Measurements from ENCODE around the gene MGAT3.

Gene MGAT3

DNA sequence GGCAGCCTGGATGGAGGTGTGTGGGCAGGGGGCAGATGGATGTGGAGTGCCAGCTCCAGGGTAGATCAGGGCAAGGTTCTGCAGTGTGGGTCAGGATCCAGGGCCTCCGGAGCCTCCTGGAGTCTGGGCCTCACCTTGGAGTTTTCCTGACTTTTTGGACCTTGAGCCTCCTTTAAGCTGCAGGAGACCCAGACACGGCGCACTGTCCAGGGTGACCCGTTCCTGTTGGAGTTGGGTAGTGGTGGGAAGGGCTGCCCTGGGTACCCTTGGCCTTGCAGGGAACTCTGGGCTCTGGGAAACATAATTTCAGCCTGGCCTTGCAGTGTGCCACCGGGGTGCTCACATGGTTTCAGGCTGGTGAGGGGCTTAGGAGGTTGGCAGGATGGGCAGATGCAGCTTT lies 17.0 kb downstream of the MGAT3 start:
- no peak for DNase-seq

DNA sequence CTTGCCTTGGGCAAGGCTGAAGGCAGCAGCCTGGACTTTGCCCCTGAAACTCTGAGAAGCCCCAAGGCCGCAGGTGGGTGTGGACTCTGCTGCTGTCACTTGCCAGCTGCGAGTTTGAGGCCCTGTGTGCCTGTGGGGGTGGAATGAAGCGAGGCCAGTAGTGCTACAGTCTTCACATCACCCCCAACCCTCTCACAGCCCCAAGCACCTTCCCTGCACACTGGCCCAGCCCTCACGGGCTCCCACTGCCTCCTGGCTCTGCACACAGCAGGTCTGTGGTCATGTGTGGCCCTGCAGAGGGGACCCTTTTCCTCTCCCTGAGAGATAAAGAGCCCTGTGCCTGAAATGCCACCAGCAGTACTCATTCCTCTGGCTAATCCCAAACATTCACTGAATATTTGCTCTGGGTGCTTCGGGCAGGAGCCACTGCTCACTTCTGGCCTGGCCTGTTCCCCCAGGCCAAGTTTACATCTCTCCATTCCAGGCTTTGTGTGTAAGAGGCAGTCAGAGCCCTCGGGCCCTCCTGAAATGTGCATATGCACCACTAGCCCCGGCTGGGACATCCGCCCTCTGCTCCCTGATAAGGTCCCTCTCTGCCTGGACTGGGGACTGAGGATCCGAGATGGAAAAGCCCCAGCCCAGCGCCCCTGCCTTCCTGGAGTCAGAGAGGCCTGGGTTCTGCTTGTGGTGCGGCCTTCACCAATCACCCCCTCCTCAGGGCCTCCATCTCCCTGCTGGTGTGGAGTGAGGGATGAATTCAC lies 17.7 kb downstream of the MGAT3 start:
- peak; percentile 66 for DNase-seq

DNA sequence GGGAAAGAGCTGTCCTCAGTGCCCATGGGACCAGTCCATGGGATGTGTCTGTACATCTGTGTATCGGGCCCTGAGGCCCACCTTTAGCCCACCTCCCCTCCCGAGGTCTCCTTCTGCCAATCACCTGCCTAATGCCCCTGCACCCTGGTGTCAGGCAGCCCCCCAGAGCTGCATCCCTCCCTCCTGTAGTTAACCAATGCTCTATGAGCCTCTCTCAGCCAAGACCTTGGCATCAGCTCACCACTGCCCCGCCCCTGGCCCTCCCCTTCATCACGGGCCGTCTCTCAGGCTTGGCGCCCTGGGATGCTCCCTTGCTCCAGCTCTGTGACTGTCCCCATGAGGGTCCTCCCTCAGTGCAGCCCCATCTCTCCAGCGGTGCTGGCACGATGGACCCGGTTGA lies 18.5 kb downstream of the MGAT3 start:
- DNase-seq: no peak

DNA sequence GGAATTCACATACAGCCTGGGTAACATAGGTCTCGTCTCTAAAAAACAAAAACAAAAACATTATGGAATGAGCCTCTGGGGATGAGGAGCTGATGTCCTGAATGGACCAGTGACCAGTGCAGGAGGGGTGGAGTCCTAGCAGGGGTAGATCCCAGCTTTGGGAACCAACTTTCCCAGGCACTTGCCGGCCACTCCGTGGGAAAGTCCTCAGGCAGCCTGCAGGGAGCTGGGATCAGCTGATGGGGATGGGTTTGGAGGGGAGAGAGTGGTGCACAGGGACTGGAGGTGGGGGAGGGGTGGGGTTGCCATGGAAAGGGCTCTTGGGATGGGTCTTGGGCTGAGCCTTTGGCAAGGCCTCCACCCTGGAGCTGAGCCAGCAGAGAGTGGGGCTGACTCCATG lies 19.1 kb downstream of the MGAT3 start:
- DNase-seq: no peak

DNA sequence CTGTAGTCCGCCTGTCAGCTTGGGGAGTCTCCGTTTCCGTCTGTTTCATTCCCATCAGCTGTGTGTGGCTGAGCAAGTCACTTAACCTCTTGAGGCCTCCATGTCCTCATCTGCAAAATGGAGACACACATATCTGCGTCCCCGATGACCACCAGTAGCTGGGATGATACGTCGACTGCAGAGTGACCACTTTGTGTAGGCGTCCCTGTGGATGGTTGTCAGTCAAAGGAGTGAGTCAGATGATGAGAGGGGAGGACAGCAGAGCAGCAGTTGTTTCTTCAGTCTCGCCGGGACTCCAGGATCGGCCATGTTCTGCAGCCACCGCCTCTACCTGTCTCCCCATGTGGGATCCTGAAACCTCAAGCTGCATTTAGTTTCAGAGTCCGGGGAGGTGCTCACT lies 19.9 kb downstream of the MGAT3 start:
- no peak for DNase-seq

DNA sequence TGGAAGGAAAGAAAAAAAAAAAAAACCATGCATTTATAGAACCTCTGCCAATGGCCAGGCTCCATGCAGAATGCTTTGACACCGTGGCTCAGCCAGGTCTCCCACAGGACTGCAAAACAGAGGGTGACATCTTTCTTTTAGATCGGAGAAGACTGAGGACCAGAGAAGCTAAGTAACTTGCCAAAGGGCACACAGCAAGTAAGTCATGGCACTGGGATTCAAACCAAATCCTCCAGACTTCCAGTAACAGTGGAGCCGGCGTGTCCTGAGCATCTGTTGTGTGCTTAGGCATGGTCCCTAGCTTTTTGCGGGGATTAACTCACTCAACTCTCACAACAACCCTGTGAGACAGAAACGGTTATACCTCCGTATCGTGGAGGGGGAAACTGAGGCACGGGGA lies 20.7 kb downstream of the MGAT3 start:
- no peak for DNase-seq

DNA sequence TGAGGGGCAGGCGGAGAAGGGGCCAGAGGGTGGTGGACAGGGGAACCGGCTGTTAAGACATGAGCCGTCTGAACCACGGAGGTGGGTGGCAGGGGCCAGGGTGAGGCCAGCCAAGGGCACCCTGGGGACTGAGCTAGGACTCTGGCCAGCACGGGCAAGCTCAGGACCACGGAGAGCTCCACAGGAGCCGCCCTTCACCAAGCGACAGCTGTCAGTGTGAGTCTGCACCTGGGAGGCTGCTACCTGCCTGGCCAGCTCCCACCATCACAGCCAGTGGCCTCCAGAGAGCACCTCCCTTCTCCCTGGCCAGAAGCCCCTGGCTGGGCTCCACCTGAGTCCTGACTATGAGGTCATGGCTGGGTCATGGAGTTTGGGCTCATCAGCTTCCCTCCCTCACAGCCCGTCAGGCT lies 21.6 kb downstream of the MGAT3 start:
- DNase-seq: no peak

DNA sequence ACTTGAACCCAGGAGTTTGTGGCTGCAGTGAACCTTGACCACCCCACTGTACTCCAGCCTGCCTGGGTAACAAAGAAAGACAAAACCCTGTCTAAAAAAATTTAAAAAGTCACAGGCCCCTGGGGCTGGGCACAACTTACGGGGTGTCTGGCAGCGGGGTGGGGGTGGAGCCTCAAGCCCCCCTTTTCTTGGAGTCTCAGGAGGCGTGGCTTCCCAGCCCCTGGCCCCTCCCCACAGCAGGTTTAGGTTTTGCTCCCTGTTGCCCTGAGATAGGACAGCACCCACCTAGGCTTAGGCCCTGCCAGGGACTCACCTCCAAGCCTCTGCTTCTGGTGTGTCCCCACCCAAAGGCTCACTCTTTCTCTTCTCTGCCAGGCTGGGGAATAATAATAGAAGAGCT lies 22.4 kb downstream of the MGAT3 start:
- no peak for DNase-seq

DNA sequence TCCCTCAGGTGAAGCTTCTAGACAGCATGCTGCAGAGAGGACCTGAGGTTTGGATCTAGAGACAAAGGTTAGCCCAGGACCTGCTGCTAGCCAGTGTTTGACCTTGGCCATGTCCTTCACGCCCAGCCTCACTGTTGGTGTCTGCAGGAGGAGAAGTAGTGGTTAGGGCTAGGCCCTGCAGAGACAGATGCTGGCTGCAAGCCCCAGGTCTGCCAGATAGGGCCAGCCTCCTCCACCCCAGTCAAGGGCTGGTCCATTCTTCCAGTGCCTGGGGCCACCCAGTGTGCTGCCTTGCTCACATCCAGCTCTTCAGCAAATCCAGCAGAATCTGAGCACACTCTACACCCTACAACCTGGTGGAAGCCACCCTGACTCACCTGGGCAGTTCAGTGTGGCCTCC lies 23.7 kb downstream of the MGAT3 start:
- no peak for DNase-seq

DNA sequence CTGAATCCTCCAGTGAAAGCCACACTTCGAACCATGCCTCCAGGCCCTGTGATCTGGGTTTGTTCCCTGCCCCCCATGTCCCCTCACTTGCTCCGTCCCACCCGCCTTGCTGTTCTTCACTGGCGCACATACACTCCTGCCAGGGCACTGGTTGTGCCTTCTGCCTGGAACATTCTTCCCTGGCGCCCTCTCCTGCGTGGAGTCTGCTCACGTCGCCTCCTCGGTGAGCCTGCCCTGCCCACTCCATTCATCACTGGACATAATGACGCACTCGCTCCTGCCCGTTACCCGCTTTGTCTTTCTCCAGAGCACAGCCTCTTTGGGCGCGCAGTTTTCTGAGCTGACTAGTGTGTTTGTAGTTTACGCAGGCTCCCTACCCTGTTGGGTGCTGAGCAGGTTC lies 24.2 kb downstream of the MGAT3 start:
- no peak for DNase-seq

DNA sequence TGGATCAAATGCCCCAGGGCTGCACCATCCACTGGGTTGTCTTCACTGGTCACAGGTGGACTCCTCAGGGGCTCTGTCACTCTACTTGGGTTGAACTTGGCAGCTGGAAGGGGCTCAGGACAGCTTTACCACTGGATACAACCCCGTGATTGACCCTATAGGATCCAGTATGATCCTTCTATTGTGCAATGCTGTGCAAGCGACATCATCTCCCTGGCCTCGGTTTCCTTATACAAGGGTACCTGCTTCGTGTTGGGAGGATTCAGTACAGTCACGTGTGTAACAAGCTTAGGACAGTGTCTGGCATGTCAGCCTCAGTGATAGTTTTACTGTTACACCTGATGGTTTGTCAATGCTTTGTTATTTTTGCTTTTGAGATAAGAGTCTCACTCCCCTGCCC lies 24.8 kb downstream of the MGAT3 start:
- DNase-seq: no peak

DNA sequence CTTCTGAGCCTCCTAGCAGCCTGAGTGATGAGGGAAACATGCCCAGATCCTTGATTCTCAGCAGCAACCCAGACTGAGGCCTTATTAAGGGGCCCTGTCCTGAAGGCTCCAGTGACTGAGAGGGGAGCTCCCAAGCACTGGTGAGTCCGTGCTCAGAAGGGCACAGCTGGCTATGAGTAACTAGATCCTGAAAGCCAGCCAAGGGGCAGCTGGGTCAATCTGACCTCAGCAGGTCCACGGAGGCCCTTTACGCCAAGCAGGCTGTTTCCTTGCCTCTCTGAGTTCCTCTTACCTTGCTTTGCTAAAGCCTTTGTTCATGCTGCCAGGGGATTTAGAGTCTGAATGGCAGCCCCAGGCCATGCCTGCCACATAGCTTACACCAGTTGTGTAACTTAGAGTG lies 26.0 kb downstream of the MGAT3 start:
- no peak for DNase-seq

DNA sequence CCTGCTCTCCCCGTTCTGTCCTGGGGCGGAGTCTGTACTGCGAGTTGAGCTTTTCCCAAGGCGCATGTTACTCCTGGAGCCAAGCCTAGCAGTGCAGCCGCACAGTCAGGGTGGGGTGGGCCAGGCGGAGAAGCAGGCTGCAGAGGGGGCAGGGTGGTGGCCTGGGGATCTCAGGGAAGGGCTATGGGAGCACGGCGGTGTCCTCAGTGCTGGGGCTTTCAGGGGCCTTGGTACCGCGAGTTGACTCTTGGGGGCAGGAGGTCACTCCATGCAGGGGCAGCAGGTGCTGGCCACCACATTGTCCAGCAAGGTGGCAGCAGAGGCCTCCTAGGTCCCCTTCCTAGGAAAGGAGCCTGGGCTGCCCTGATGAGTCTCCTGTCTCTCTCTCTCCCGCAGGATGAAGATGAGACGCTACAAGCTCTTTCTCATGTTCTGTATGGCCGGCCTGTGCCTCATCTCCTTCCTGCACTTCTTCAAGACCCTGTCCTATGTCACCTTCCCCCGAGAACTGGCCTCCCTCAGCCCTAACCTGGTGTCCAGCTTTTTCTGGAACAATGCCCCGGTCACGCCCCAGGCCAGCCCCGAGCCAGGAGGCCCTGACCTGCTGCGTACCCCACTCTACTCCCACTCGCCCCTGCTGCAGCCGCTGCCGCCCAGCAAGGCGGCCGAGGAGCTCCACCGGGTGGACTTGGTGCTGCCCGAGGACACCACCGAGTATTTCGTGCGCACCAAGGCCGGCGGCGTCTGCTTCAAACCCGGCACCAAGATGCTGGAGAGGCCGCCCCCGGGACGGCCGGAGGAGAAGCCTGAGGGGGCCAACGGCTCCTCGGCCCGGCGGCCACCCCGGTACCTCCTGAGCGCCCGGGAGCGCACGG lies 30.4 kb downstream of the MGAT3 start:
- DNase-seq: no peak

DNA sequence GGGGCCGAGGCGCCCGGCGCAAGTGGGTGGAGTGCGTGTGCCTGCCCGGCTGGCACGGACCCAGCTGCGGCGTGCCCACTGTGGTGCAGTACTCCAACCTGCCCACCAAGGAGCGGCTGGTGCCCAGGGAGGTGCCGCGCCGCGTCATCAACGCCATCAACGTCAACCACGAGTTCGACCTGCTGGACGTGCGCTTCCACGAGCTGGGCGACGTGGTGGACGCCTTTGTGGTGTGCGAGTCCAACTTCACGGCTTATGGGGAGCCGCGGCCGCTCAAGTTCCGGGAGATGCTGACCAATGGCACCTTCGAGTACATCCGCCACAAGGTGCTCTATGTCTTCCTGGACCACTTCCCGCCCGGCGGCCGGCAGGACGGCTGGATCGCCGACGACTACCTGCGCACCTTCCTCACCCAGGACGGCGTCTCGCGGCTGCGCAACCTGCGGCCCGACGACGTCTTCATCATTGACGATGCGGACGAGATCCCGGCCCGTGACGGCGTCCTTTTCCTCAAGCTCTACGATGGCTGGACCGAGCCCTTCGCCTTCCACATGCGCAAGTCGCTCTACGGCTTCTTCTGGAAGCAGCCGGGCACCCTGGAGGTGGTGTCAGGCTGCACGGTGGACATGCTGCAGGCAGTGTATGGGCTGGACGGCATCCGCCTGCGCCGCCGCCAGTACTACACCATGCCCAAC lies 31.2 kb downstream of the MGAT3 start:
- no peak for DNase-seq

DNA sequence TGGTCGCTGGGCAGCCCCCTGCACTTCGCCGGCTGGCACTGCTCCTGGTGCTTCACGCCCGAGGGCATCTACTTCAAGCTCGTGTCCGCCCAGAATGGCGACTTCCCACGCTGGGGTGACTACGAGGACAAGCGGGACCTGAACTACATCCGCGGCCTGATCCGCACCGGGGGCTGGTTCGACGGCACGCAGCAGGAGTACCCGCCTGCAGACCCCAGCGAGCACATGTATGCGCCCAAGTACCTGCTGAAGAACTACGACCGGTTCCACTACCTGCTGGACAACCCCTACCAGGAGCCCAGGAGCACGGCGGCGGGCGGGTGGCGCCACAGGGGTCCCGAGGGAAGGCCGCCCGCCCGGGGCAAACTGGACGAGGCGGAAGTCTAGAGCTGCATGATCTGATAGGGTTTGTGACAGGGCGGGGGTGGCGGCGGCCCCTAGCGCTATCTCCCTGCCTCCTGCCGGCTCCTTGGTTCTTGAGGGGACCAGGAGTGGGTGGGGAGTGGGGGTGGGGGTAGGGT lies 31.8 kb downstream of the MGAT3 start:
- no peak for DNase-seq

DNA sequence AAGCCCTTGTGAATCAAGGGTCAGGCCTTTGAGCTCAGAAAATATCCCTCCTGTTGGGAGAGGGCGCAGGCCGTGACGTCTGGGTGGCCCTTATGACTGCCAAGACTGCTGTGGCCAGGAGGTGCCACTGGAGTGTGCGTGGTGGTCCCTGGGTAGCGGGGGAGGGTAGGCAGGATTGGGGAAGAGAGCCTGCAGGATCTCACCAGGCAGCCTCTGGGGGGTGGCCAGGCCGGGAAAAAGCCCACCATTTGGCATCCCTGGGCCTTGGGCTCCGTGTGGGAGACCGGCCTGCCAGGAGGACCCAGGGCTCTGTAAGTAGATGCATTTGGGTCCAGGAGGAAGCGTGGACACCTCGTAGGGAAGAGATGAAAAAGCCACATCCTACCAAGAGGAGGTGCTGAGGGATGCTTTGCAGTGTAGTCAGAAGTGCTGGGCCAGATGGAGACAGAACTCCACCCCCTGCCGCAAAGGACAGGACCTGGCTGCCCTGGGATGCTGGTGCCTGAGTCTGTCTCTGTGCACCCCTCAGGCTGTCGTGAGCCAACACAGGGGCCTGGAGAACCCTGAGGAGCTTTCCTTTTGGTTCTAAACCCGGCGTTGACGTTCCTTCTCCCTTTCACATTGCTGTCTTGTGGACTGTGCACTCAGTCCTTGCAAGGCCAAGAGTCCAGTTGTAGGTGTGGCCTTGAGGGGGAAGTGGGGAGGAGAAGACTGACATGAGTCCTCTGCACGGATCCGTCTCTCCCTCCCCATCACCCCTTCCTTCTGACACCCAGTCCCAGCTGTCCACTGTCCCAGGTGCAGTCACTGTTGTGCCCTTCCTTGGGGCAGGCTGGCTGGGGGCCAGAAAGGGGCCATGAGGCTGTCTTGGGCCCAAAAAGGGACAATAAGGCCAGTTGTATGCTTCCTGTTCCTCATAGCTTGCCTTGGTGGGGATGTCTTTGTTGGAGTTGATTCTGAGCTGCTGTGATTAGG lies 32.6 kb downstream of the MGAT3 start:
- no peak for DNase-seq

DNA sequence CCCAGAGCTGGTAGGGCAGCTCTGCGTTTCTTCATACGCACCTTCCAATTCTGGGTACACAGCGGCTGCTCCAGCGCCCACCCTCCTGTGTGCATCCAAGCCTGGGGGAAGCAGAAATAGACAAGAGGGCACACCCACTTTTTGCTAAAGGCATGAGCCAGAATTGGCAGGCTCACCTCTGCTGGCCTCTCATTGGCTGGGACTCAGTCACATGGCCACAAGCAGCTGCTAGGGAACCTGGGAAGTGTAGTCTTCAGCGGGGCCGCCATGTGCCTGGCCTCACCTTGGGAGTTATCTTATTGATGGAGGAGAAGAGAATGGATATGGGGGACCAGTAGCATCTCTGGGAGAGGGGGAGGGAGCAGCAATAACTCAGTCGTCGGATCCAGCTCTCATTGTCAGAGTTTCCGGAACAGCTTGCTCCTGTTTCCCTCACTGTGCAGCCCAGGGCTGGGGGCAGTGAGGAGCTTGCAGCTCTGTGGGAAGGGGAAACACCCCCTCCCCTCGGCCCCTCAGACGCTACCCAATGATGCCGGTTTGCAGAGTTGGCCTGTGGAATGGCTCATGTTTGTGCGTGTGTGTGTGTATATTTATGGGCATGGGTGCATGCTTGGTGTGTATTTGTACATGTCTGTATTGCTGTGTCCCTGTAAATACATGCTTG lies 33.5 kb downstream of the MGAT3 start:
- DNase-seq: peak; percentile 68

DNA sequence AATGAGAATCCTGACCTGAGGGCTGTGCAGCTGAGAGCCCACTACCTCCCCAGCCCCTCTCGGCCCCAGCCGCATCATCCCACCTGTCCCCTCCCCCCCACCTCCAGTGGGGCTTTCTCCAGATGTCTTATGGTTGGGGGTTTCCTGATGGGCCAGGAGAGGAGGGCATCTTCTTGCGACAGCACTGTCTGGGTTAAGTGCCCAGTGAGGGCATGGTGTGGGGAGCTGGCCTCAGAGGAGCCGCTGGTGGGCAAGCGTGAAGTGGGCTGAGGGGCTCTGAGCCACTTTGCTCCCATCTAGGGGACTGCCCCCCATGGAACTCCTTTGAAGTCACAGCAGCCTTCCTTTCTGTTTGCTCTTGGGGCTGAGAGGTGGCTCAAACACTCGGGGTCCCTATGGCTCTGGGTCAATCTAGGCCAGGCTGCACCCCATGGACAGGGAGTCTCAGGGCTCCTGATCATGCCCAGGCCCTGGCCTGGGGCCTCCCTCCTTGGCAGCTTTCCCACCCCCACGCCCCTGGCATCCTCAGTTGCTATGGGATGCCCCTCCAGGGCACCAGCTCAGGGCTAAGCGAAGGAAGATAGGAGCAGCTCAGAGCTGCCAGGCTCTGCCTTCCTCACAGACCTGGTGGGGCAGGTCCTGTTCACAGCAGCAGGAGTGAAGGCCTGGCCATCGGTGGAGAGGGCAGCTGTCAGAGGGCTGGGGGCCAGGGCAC lies 34.3 kb downstream of the MGAT3 start:
- DNase-seq: no peak

DNA sequence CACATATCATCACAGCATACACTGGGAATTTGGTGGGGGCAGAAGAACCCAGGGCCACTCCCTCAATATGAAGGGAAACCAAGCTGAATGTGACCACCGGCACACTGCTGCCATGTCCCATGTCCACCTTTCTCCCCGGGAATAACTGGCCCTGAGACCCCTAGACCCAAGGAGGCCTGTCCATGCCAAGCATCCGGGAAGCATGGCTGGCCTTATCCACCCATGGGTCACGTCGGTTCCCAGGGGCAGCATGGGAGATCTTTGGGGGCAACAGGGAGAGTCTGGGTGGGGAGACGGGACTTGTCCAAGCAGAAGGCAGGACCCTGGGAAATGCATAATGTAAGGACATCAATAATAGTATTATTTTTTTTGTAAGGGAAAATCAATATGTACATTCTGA lies 34.9 kb downstream of the MGAT3 start:
- no peak for DNase-seq

DNA sequence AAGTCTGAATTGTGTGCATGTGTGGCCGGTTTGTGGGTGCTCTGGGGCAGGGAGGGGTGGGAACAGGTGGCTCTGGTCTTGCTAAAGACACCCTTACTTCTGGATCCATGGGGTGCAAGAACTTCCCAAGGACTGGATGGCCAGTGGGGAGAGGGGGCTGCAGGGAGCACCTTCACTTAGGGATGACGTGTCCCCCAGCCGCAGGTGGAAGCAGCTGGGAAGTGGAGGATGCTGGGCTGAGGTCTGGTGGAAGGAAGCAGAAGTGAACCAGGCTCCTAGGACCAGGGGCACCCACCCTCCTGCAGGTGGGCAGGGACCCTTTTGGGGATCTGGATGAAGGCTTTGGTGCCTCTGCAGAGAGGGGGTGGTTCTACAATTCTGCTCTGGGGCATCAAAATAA lies 35.4 kb downstream of the MGAT3 start:
- DNase-seq: no peak

DNA sequence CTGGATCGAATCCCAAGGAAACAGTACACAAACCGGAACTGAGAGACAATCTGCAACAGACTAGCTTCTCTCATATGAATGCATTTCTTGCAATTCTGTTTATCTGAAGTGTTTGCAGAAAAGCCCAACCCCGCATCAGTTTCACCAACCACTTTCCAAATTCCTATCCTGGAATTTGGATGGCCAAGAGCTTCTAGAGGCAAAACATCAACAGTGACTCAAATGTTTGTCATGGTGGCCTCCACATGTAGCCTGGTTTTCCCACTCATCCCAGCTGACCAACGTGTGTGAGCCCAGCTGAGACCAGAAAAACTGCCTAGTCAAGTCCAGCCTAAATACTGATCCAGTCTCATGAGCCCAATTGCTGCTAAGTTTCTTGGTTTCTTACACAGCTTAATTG lies 36.9 kb downstream of the MGAT3 start:
- peak; percentile 83 for DNase-seq

Data from EL (cell line).